ENCODE data around the gene GALNT5.

The GALNT5 gene

GRCh38 chr2:157345647-157346389 lies 88.3 kb downstream of the GALNT5 start (continued):
- TF ChIP-seq ZNF426 (tag by site-specific recombination; IDR thresholded peaks at IDR 0.05), result no peak
- TF ChIP-seq ZNF266 (tag by site-specific recombination; IDR thresholded peaks at IDR 0.05; ENCODE audit: low read depth), result no peak
- no peak for TF ChIP-seq ZNF518A (tag by site-specific recombination; conservative IDR thresholded peaks at IDR 0.05; ENCODE audit: low read depth)
- no peak for TF ChIP-seq SP7 (tag by site-specific recombination; IDR thresholded peaks at IDR 0.05)
- TF ChIP-seq PRDM10 (tag by site-specific recombination; IDR thresholded peaks at IDR 0.05), result no peak
- no peak for TF ChIP-seq ZNF629 (tag by site-specific recombination; IDR thresholded peaks at IDR 0.05)

- CTCF ChIA-PET, result interaction anchor here (3.3 to 5.6 kb wide), 2 partner anchors 13 to 21 kb away, joined by 15 to 46 read pairs; no protein-coding TSS in a partner anchor
These were observed 90.9 kb downstream of the GALNT5 start for GRCh38 chr2:157348291-157348921.

More at GRCh38 chr2:157348291-157348921, 90.9 kb downstream of the GALNT5 start:
- Histone ChIP-seq H3K9me3 (ENCODE audit: control insufficient read depth, insufficient read depth, low read depth, low read length) (no peaks in the 10 kb centered on the region), H3K4me3 (ENCODE audit: low read depth, low read length) (no peak overlapping the region), H3K4me1 (ENCODE audit: control insufficient read depth, insufficient read depth, low read length) (no peaks in the 10 kb centered on the region), H3K36me3 (ENCODE audit: control insufficient read depth in 2 of 2, insufficient read depth in 1 of 2, low read length in 2 of 2) (no peaks in the 10 kb centered on the region), H3K27ac (ENCODE audit: extremely low read depth, low read depth, low read length) (no peak overlapping the region)
- POLR2A ChIA-PET, result no interaction called here
- TF ChIP-seq ZBTB48 (tag by site-specific recombination; IDR thresholded peaks at IDR 0.05) (no peak), ZNF112 (tag by site-specific recombination; IDR thresholded peaks at IDR 0.05) (no peak), ZNF792 (tag by site-specific recombination; IDR thresholded peaks at IDR 0.05) (no peak), ZNF639 (tag by site-specific recombination; IDR thresholded peaks at IDR 0.05) (no peak), ZNF362 (tag by site-specific recombination; IDR thresholded peaks at IDR 0.05) (no peak)

Data from HEK293 (cell line).